ENCODE data around the gene SMIM23. TPM values are rescaled to one million over a fixed set of nuclear protein-coding genes. Genes with fewer than 3 reads are reported as not detected.

SMIM23 gene
- total RNA-seq, 4 donors from 2014 or later: not detected

- DNase-seq (ENCODE audit: extremely low spot score): no peak
- WGBS: 77% methylated on average over 5 of the region's 5 CpGs
These were observed 11.9 kb downstream of the SMIM23 start for GRCh38 chr5:171797543-171797942.

DNA sequence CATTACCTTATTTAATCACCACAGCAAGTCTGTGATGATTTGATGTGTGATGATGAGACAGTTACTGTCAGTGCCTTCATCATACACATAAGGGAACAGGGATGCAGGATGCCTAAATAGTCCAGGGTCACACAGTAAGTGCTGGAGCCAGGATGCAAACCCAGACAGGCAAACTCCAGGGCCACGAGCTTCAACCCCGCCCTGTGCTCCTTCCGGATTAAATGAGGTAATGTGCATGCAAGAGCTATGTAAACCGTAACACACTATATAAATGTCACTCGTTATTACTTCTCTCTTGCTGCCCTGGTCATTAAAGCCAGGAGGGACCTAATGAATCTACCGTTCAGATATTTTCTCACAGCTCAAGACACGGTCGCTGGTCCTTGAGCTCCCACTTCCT is 12.8 kb downstream of the SMIM23 start:
- no peak for TF ChIP-seq POLR2A (IDR thresholded peaks at IDR 0.05; ENCODE audit: low read depth)
- TF ChIP-seq POLR2AphosphoS5 (IDR thresholded peaks at IDR 0.05): no peak
- no peak for TF ChIP-seq CTCF (IDR thresholded peaks at IDR 0.05)
- no peak for TF ChIP-seq EP300 (IDR thresholded peaks at IDR 0.05)
- WGBS: 87% methylated on average over 8 of the region's 8 CpGs
- DNase-seq (ENCODE audit: extremely low spot score): no peak
- H3K4me3 ChIP-seq: no peak overlapping the region
- no peaks in the 10 kb centered on the region for H3K36me3 ChIP-seq
- H3K9me3 ChIP-seq: no peaks in the 10 kb centered on the region
- H3K4me1 ChIP-seq: no peaks in the 10 kb centered on the region
- intact Hi-C loops (cut with DNase I): no loop called here
- no peak overlapping the region for H3K27ac ChIP-seq (replicated peaks in 1 of 4)
- H3K27me3 ChIP-seq: peaks cover 0 to 13% (median 0%) of the 10 kb centered on the region in 4 donors

More at GRCh38 chr5:171797543-171797942, 11.9 kb downstream of the SMIM23 start:
- TF ChIP-seq CTCF (IDR thresholded peaks at IDR 0.05): no peak
- no peak for TF ChIP-seq POLR2AphosphoS5 (IDR thresholded peaks at IDR 0.05)
- no peak for TF ChIP-seq POLR2A (IDR thresholded peaks at IDR 0.05; ENCODE audit: low read depth)
- TF ChIP-seq EP300 (IDR thresholded peaks at IDR 0.05): no peak
- H3K27ac ChIP-seq (replicated peaks in 1 of 4): no peak overlapping the region
- peaks cover 0 to 12% (median 0%) of the 10 kb centered on the region in 4 donors for H3K27me3 ChIP-seq
- no peaks in the 10 kb centered on the region for H3K4me1 ChIP-seq
- intact Hi-C loops (cut with DNase I): no loop called here
- H3K9me3 ChIP-seq: no peaks in the 10 kb centered on the region
- no peak overlapping the region for H3K4me3 ChIP-seq
- no peaks in the 10 kb centered on the region for H3K36me3 ChIP-seq

DNA sequence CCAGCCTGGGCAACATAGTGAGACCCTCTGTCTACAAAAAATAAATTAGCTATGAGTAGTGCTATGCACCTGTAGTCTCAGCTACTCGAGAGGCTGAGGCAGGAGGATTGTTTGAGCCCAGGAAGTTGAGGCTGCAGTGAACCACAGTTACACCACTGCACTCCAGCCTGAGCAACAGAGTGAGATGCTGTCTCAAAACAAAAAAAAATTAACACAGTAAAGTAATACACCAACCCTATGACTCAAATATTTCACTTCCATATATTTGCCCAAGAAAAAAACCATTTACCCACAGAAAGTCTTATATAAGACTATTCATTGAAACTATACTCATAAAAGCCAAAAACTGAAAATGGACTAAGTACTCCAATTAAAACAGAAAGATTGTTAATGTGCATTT is 16.2 kb downstream of the SMIM23 start:
- H3K36me3 ChIP-seq: no peaks in the 10 kb centered on the region
- intact Hi-C loops (cut with DNase I): no loop called here
- TF ChIP-seq EP300 (IDR thresholded peaks at IDR 0.05) (no peak), POLR2AphosphoS5 (IDR thresholded peaks at IDR 0.05) (no peak), POLR2A (IDR thresholded peaks at IDR 0.05; ENCODE audit: low read depth) (no peak), CTCF (IDR thresholded peaks at IDR 0.05) (no peak)
- no peak overlapping the region for H3K27ac ChIP-seq (replicated peaks in 1 of 4)
- no peaks in the 10 kb centered on the region for H3K9me3 ChIP-seq
- peaks cover 0 to 37% (median 0%) of the 10 kb centered on the region in 4 donors for H3K27me3 ChIP-seq
- no peaks in the 10 kb centered on the region for H3K4me1 ChIP-seq
- WGBS: 100% methylated on average over 1 of the region's 1 CpG
- DNase-seq (ENCODE audit: extremely low spot score): no peak
- H3K4me3 ChIP-seq: no peak overlapping the region

- 66% methylated on average over 4 of the region's 4 CpGs for WGBS
- intact Hi-C loops (cut with DNase I): no loop called here
- DNase-seq (ENCODE audit: extremely low spot score): no peak
- no peak overlapping the region for H3K27ac ChIP-seq (replicated peaks in 1 of 4)
- no peaks in the 10 kb centered on the region for H3K36me3 ChIP-seq
- H3K9me3 ChIP-seq: peaks cover 0 to 10% (median 7%) of the 10 kb centered on the region in 4 donors
- H3K27me3 ChIP-seq: peaks cover 0 to 54% (median 4%) of the 10 kb centered on the region in 4 donors
- H3K4me3 ChIP-seq: no peak overlapping the region
- peaks cover 0 to 5% (median 0%) of the 10 kb centered on the region in 4 donors for H3K4me1 ChIP-seq
- no peak for TF ChIP-seq POLR2A (IDR thresholded peaks at IDR 0.05; ENCODE audit: low read depth)
- no peak for TF ChIP-seq POLR2AphosphoS5 (IDR thresholded peaks at IDR 0.05)
- TF ChIP-seq CTCF (IDR thresholded peaks at IDR 0.05): no peak
- no peak for TF ChIP-seq EP300 (IDR thresholded peaks at IDR 0.05)
These were observed 20.1 kb downstream of the SMIM23 start for GRCh38 chr5:171805746-171806145.
